Measurements from ENCODE around the gene WDFY3.
A peak's percentile ranks its signal among the peaks of the same experiment; 100 is the strongest.

The WDFY3 gene

GRCh38 chr4:84952776-84953175, 13.7 kb downstream of the WDFY3 start:
- no peak for DNase-seq (ENCODE audit: low read depth)

GRCh38 chr4:84952004-84952403, 14.5 kb downstream of the WDFY3 start:
- peak; percentile 93 for DNase-seq (ENCODE audit: low read depth)

GRCh38 chr4:84948056-84948455, 18.4 kb downstream of the WDFY3 start:
- peak; percentile 56 for DNase-seq (ENCODE audit: low read depth)

- DNase-seq (ENCODE audit: low read depth) = peak; percentile 66
Observed at GRCh38 chr4:84944947-84945346, 21.5 kb downstream of the WDFY3 start.

GRCh38 chr4:84940960-84941359, 25.5 kb downstream of the WDFY3 start:
- no peak for DNase-seq (ENCODE audit: low read depth)

GRCh38 chr4:84939113-84939512, 27.4 kb downstream of the WDFY3 start:
- no peak for DNase-seq (ENCODE audit: low read depth)

- peak; percentile 73 for DNase-seq (ENCODE audit: low read depth)
Observed at GRCh38 chr4:84938316-84938715, 28.2 kb downstream of the WDFY3 start.

- no peak for DNase-seq (ENCODE audit: low read depth)
Observed at GRCh38 chr4:84937381-84937977, 29.0 kb downstream of the WDFY3 start.

- DNase-seq (ENCODE audit: low read depth) = no peak
Observed at GRCh38 chr4:84936123-84936522, 30.4 kb downstream of the WDFY3 start.

GRCh38 chr4:84932462-84932861, 34.0 kb downstream of the WDFY3 start:
- DNase-seq (ENCODE audit: low read depth) = no peak

- no peak for DNase-seq (ENCODE audit: low read depth)
Observed at GRCh38 chr4:84931961-84932360, 34.5 kb downstream of the WDFY3 start.

GRCh38 chr4:84931274-84931673, 35.2 kb downstream of the WDFY3 start:
- no peak for DNase-seq (ENCODE audit: low read depth)

GRCh38 chr4:84928089-84928488, 38.4 kb downstream of the WDFY3 start:
- DNase-seq (ENCODE audit: low read depth) = no peak

GRCh38 chr4:84927428-84927827, 39.1 kb downstream of the WDFY3 start:
- no peak for DNase-seq (ENCODE audit: low read depth)

GRCh38 chr4:84925558-84925957, 40.9 kb downstream of the WDFY3 start:
- DNase-seq (ENCODE audit: low read depth) = no peak

- no peak for DNase-seq (ENCODE audit: low read depth)
Observed at GRCh38 chr4:84924434-84924833, 42.1 kb downstream of the WDFY3 start.

- peak; percentile 72 for DNase-seq (ENCODE audit: low read depth)
Observed at GRCh38 chr4:84920617-84921016, 45.9 kb downstream of the WDFY3 start.

- DNase-seq (ENCODE audit: low read depth) = no peak
Observed at GRCh38 chr4:84917869-84918600, 48.5 kb downstream of the WDFY3 start.

GRCh38 chr4:84917086-84917821, 49.2 kb downstream of the WDFY3 start:
- no peak for DNase-seq (ENCODE audit: low read depth)

- DNase-seq (ENCODE audit: low read depth) = no peak
Observed at GRCh38 chr4:84916227-84916626, 50.3 kb downstream of the WDFY3 start.

- DNase-seq (ENCODE audit: low read depth) = peak; percentile 17
Observed at GRCh38 chr4:84915396-84915780, 51.1 kb downstream of the WDFY3 start.

GRCh38 chr4:84914686-84915395, 51.6 kb downstream of the WDFY3 start:
- no peak for DNase-seq (ENCODE audit: low read depth)

GRCh38 chr4:84913176-84913575, 53.3 kb downstream of the WDFY3 start:
- no peak for DNase-seq (ENCODE audit: low read depth)

Measured in iris pigment epithelial cell (primary cell).